GM12872 (cell line): ENCODE data around the gene AMMECR1.

Source experiments
- TF ChIP-seq, protein P1 (sequence below): IDR thresholded peaks from 3 replicates; pipeline ENCODE4 v1.5.1; 2011; ENCODE audit warnings: low read depth, mild to moderate bottlenecking, low read length, moderate library complexity; ENCODE audit not compliant: insufficient read depth

AMMECR1 gene

DNA sequence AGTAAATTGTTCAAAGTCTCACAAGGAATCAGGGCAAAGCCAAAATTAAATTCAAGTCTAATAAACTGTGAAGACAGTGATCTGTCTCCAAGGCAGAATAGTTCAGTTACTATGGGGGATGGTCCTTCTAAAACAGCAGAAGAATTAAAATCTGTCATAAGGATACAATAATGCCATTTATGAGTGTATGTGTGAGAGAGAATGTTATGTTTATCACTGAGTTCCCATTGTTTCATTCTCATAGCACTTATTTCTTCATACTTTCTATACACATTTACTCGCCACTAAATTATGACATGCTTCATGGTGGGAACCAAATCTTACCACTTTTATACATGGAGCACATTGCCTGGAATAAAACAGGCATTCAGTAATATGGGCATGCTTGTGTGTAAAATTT is 102.5 kb downstream of the AMMECR1 start:
- TF ChIP-seq, protein P1, sequence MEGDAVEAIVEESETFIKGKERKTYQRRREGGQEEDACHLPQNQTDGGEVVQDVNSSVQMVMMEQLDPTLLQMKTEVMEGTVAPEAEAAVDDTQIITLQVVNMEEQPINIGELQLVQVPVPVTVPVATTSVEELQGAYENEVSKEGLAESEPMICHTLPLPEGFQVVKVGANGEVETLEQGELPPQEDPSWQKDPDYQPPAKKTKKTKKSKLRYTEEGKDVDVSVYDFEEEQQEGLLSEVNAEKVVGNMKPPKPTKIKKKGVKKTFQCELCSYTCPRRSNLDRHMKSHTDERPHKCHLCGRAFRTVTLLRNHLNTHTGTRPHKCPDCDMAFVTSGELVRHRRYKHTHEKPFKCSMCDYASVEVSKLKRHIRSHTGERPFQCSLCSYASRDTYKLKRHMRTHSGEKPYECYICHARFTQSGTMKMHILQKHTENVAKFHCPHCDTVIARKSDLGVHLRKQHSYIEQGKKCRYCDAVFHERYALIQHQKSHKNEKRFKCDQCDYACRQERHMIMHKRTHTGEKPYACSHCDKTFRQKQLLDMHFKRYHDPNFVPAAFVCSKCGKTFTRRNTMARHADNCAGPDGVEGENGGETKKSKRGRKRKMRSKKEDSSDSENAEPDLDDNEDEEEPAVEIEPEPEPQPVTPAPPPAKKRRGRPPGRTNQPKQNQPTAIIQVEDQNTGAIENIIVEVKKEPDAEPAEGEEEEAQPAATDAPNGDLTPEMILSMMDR: no peak

DNA sequence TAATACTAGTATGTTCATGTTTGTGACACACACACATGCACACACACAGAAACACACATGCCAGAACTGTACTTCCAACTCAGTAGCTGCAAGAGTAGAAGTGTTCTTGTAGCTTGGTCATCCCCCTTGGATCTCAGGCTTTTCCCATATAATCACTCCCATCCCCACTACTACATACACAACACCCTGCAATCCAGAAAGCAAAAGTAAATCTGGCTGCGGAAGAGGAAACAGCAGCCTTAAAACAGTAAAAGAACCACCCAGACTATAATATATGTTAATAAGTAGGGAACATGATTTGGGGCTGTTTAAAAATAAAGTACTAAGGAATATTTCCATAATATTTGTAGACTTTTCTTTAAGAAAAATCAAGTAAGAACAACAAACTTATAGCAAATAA is 103.2 kb downstream of the AMMECR1 start:
- TF ChIP-seq, protein P1: no peak

DNA sequence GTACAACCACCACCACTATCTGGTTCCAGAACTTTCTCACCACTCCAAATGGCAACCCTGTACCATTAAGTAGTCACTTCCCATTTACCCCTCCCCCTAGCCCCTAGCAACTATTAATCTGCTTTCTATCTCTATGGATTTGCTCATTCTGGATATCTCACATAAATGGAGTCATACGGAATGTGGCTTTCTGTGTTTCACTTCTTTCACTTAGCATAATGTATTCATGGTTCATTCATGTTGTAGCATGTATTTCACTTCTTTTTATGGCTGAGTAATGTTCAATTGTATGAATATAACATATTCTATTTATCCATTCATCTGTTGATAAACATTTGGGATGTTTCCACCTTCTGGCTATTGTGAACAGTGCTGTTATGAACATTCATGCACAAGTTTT is 104.7 kb downstream of the AMMECR1 start:
- TF ChIP-seq, protein P1: no peak

DNA sequence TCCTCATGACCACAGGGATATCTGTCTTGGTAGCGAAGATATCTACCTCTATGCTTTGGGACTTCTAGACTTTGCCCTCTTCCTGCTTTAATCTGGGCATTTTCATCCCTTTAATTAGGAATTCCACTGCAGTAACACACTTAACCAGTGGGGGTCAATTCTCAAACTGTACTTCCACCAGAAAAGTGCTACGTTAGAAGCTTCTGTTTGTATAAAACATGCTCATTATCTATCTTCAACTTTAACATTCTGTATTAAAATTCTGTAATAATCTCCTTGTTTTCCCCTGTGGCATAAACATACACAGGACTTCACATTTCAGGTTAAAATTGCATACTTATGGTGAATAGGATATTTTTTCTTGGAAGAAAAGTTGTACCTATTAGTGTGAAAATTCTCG is 105.6 kb downstream of the AMMECR1 start:
- TF ChIP-seq, protein P1: no peak

DNA sequence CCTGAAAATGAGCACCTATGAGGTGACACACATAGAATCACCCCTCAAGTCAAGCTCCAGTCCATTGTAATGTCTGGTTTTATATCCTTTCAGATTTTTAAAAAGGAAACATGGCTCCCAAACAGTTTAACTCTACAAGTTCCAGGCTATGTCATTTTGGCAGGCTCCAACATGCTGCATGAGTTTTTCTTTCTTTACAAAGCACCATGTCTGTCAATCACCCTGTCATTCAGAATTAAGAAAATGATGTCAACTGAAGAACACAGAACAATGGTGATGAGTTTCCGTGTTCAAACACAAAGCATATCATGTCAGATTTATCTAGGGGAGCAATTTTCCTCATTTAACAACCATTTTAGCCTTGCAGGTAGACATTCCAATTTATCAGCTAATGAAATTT is 106.5 kb downstream of the AMMECR1 start:
- TF ChIP-seq, protein P1: no peak

DNA sequence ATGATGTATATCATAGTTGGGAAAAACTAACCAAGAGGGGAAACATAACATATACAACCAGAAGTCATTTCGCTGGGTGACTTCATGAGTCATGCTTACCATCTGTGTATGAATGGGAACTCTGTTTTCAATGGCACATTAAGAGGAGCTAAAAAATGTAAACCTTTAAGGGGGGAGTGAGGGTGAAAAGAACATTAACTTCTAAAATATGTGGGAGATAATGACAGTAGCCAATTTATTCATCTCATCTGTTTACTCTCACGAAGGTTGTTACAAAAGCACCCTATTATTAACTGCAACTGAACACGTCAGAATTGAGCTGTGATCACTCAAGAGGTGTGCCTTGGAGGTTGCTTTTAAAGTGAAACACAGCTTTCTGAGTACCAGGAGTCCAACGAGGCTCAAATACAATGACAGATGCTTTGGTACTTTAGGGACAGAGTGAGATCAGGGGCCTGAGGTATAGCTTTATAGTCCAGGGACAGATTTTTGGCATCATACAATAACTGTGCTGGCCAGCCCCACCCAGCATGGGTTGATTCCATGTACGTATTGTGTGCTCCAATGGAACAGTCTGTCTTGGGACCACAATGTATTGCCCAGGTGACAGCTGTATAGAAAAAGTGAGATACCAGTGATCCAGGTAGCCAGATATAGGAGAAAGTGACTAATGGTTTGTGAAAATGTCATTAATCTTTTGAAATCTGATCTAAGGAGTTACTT is 107.3 kb downstream of the AMMECR1 start:
- TF ChIP-seq, protein P1: no peak

DNA sequence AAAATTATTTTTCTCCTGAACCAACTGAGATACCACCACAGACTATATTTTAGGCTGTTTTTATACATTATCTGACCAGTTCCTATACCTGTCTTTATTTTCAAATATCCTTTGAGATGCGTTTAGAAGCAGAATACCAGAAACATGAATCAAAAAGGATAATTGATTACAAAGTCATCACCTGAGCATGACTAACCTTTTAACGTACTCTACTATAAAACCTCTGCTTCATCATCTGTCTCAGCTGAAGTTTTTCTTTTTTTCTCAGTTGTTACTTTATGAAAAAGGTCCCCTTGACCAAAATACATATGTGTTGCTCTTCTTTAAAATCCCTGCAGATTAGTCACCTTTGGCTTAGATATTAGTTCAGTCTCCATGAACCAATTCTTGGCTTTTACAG is 109.8 kb downstream of the AMMECR1 start:
- TF ChIP-seq, protein P1: no peak
